Loucy (cell line): ENCODE results near the gene CCDC8.

Experiments
- CTCF ChIP-seq: fragments of 200-600 bp; sonication (generic); conservative IDR thresholded peaks from 2 replicates; pipeline ENCODE4 v1.5.1; 2014; ENCODE audit warnings: mild to moderate bottlenecking, antibody characterized with exemption, low read length
- EZH2phosphoT487 ChIP-seq: fragments of 200-600 bp; IDR thresholded peaks from 2 replicates; pipeline ENCODE4 v1.6.1; 2018; ENCODE audit warnings: antibody characterized with exemption, mild to moderate bottlenecking, moderate library complexity, borderline replicate concordance

- no peak for TF ChIP-seq CTCF
- no peak for TF ChIP-seq EZH2phosphoT487
Observed at GRCh38 chr19:46361915-46362314, 51.4 kb downstream of the CCDC8 start.
